H1 (cell line): ENCODE data around the gene BIRC7. TPM values are rescaled to one million over a fixed set of nuclear protein-coding genes. Genes with fewer than 3 reads are reported as not detected.

Experiments used
- ATF2 ChIP-seq: IDR thresholded peaks from 2 replicates; pipeline ENCODE4 v1.6.1; 2012; ENCODE audit warnings: low read length, inconsistent platforms
- CHD2 ChIP-seq: IDR thresholded peaks from 2 replicates; pipeline ENCODE4 v1.6.1; 2012; ENCODE audit warnings: low read length, improper control_type of control experiment
- NRF1 ChIP-seq: IDR thresholded peaks from 2 replicates; pipeline ENCODE4 v1.6.1; 2011; ENCODE audit warnings: mild to moderate bottlenecking, low read depth, low read length, improper control_type of control experiment
- POLR2AphosphoS5 ChIP-seq: IDR thresholded peaks from 2 replicates; pipeline ENCODE4 v1.6.1; 2011; ENCODE audit warnings: low read depth, low read length
- POU5F1 ChIP-seq: IDR thresholded peaks from 2 replicates; pipeline ENCODE4 v1.6.1; 2011; ENCODE audit warnings: low read depth, mild to moderate bottlenecking, low read length, moderate library complexity
- RNF2 ChIP-seq: fragments of 200-900, 300-1000 bp; sonication (generic); IDR thresholded peaks from 2 replicates; pipeline ENCODE4 v1.7.1; 2016; ENCODE audit warnings: borderline replicate concordance, low read depth, mild to moderate bottlenecking, antibody characterized with exemption, low read length; ENCODE audit not compliant: poor library complexity, severe bottlenecking; ENCODE audit errors: missing control alignments
- SIX5 ChIP-seq: IDR thresholded peaks from 2 replicates; pipeline ENCODE4 v1.6.1; 2011; ENCODE audit warnings: mild to moderate bottlenecking, low read depth, low read length
- TAF1 ChIP-seq: IDR thresholded peaks from 2 replicates; pipeline ENCODE4 v1.6.1; 2011; ENCODE audit warnings: mild to moderate bottlenecking, low read depth, low read length
- TCF12 ChIP-seq: IDR thresholded peaks from 2 replicates; pipeline ENCODE4 v1.6.1; 2011; ENCODE audit warnings: low read depth, mild to moderate bottlenecking, low read length
- TEAD4 ChIP-seq: IDR thresholded peaks from 2 replicates; pipeline ENCODE4 v1.6.1; 2012; ENCODE audit warnings: low read depth, low read length, inconsistent platforms, mixed read lengths
- polyA plus RNA-seq, 7 experiments: library from polyadenylated mRNA; depleted of rRNA in 3 of 7; stranded (reverse) in 5 of 7; unstranded in 2 of 7; fragments of >200 nt in 5 of 7; fragments of 200-250 nt in 2 of 7; gene quantifications; 1 replicate in 5 of 7; 2 replicates in 1 of 7; 4 replicates in 1 of 7; pipeline versions ENCODE4 v1.2.1 to v1.2.3, GENCODE V29; 2011 to 2013; ENCODE audit warnings: missing spikeins in 2 of 7, mixed read lengths in 2 of 7
- total RNA-seq: library from RNA; stranded (reverse); fragmentation: NEBNext Ultra II Directional; extraction: Animal tissue kit (Norgen Biotek cat#: 25700); gene quantifications from 2 replicates; pipeline ENCODE4 v1.2.1, GENCODE V29; 2021

The BIRC7 gene
- total and polyA plus RNA-seq, 2 of the 8 experiments (the other 6 are each of a cell fraction or from before 2014, with no cell fraction given) = 0.11 to 0.41 TPM

GRCh38 chr20:63215101-63216040 lies 20.3 kb upstream of the BIRC7 start (continued):
- TF ChIP-seq NRF1 = no peak
- TF ChIP-seq RNF2 = no peak
- no peak for TF ChIP-seq SIX5
- TF ChIP-seq CHD2 = no peak
- TF ChIP-seq POLR2AphosphoS5 = no peak
- TF ChIP-seq TAF1 = no peak
- TF ChIP-seq POU5F1 = no peak
- TF ChIP-seq ATF2 = no peak
- no peak for TF ChIP-seq TCF12
- TF ChIP-seq TEAD4 = no peak
- TF ChIP-seq, all 59 proteins: peak for 9
